DOHH2 (cell line): Measurements from ENCODE around the gene MINAR1.

Experiments used
- H3F3A ChIP-seq: fragments of 200-600 bp; sonication (generic), shearing (Covaris generic); 2 replicates; pipeline ENCODE4 v1.6.0; 2016; ENCODE audit warnings: antibody characterized with exemption, mild to moderate bottlenecking; ENCODE audit not compliant: control insufficient read depth, insufficient read depth
- H3K27ac ChIP-seq: fragments of 200-600 bp; sonication (generic); 2 replicates; pipeline ENCODE4 v1.5.1; 2014; ENCODE audit warnings: low read depth, mild to moderate bottlenecking, low read length, moderate library complexity
- H3K27me3 ChIP-seq: fragments of 200-600 bp; sonication (generic); 2 replicates; pipeline ENCODE4 v1.6.1; 2014; ENCODE audit warnings: mild to moderate bottlenecking, low read length, mixed read lengths; ENCODE audit not compliant: control insufficient read depth
- H3K36me3 ChIP-seq: fragments of 200-600 bp; sonication (generic); 2 replicates; pipeline ENCODE4 v1.6.1; 2014; ENCODE audit warnings: mild to moderate bottlenecking, low read length, moderate library complexity, mixed read lengths; ENCODE audit not compliant: control insufficient read depth
- H3K4me1 ChIP-seq: fragments of 200-600 bp; sonication (generic); 2 replicates; pipeline ENCODE4 v1.6.1; 2014; ENCODE audit warnings: mild to moderate bottlenecking, low read length, mixed read lengths; ENCODE audit not compliant: control insufficient read depth
- H3K4me2 ChIP-seq: fragments of 200-600 bp; sonication (generic); 2 replicates; pipeline ENCODE4 v1.6.0; 2014; ENCODE audit warnings: mild to moderate bottlenecking, low read length, moderate library complexity
- H3K4me3 ChIP-seq: fragments of 200-600 bp; sonication (generic); 2 replicates; pipeline ENCODE4 v1.5.1; 2014; ENCODE audit warnings: mild to moderate bottlenecking, low read length, mixed read lengths
- H3K79me2 ChIP-seq: fragments of 200-600 bp; sonication (generic); 2 replicates; pipeline ENCODE4 v1.6.1; 2014; ENCODE audit warnings: mild to moderate bottlenecking, low read length, mixed read lengths; ENCODE audit not compliant: control insufficient read depth
- H3K9me2 ChIP-seq: fragments of 200-600 bp; sonication (generic); replicated peaks from 2 replicates; pipeline ENCODE4 v1.6.1; 2014; ENCODE audit warnings: mild to moderate bottlenecking, low read length, mixed read lengths; ENCODE audit not compliant: control insufficient read depth
- H3K9me3 ChIP-seq: fragments of 200-600 bp; sonication (generic); 2 replicates; pipeline ENCODE4 v1.6.1; 2014; ENCODE audit warnings: antibody characterized with exemption, low read length, mixed read lengths; ENCODE audit not compliant: control insufficient read depth, insufficient read depth
- H4K20me1 ChIP-seq: fragments of 200-600 bp; sonication (generic); 2 replicates; pipeline ENCODE4 v1.6.0; 2014; ENCODE audit warnings: low read depth, mild to moderate bottlenecking, antibody characterized with exemption, low read length, moderate library complexity; ENCODE audit not compliant: control insufficient read depth, insufficient read depth
- EZH2phosphoT487 ChIP-seq: fragments of 200-600 bp; sonication (generic); IDR thresholded peaks from 2 replicates; pipeline ENCODE4 v1.6.1; 2017; ENCODE audit warnings: borderline replicate concordance, mild to moderate bottlenecking, antibody characterized with exemption, low read length, moderate library complexity, mixed read lengths
- TF ChIP-seq, protein P1 (sequence below): fragments of 200-600 bp; sonication (generic); IDR thresholded peaks from one replicate; pipeline ENCODE4 v1.5.1; 2014; ENCODE audit warnings: antibody characterized with exemption, mild to moderate bottlenecking, low read depth, low read length; ENCODE audit not compliant: poor library complexity, severe bottlenecking

MINAR1 gene

DNA sequence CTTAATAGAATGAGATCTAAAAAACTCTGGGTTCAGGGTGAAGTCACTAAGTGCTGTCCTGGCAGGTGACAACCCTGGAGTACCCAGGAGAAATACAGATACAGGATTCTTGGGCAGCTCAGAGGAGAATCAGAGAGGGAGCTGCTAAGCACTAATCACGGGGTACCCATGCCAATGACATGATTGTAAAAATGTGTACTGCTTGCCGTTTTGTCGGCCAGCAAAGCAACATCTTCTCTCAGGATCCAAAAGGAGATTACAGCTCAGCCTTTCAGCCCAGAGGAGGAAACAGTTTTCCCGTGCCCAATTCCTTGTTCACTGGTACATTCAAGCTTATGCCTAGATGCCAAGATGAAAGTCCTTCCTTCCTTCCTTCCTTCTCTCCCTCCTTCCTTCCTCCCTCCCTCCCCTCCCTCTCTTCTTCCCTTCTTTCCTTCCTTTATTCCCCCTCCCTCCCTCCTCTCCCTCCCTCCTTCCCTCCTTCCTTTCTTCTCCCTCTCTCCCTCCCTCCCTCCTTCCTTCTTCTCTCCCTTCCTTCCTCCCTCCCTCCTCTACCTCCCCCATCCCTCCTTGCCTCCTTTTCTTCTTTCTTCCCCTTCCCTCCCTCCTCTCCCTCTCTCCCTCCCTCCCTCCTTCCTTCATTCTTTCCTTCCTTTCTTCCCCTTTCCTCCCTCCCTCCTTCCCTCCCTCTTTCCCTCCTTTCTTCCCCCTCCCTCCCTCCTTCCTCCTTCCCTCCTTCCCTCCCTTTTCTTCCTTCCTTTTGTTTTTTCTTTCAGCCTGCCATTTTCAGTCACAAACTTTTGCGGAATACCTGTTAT, 4.1 kb upstream of the MINAR1 start:
- Histone ChIP-seq H3K36me3 (no peaks in the 10 kb centered on the region), H3F3A (no peaks in the 10 kb centered on the region), H3K27me3 (peaks cover 22% of the 10 kb centered on the region; the same call in 1 of the 2 replicates), H3K4me1 (no peaks in the 10 kb centered on the region), H3K9me3 (no peaks in the 10 kb centered on the region), H3K27ac (no peak overlapping the region), H3K4me3 (no peak overlapping the region), H3K4me2 (no peak overlapping the region), H3K79me2 (no peaks in the 10 kb centered on the region), H3K9me2 (no peaks in the 10 kb centered on the region), H4K20me1 (no peaks in the 10 kb centered on the region)
- TF ChIP-seq, protein P1, sequence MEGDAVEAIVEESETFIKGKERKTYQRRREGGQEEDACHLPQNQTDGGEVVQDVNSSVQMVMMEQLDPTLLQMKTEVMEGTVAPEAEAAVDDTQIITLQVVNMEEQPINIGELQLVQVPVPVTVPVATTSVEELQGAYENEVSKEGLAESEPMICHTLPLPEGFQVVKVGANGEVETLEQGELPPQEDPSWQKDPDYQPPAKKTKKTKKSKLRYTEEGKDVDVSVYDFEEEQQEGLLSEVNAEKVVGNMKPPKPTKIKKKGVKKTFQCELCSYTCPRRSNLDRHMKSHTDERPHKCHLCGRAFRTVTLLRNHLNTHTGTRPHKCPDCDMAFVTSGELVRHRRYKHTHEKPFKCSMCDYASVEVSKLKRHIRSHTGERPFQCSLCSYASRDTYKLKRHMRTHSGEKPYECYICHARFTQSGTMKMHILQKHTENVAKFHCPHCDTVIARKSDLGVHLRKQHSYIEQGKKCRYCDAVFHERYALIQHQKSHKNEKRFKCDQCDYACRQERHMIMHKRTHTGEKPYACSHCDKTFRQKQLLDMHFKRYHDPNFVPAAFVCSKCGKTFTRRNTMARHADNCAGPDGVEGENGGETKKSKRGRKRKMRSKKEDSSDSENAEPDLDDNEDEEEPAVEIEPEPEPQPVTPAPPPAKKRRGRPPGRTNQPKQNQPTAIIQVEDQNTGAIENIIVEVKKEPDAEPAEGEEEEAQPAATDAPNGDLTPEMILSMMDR, result no peak
- no peak for TF ChIP-seq EZH2phosphoT487

DNA sequence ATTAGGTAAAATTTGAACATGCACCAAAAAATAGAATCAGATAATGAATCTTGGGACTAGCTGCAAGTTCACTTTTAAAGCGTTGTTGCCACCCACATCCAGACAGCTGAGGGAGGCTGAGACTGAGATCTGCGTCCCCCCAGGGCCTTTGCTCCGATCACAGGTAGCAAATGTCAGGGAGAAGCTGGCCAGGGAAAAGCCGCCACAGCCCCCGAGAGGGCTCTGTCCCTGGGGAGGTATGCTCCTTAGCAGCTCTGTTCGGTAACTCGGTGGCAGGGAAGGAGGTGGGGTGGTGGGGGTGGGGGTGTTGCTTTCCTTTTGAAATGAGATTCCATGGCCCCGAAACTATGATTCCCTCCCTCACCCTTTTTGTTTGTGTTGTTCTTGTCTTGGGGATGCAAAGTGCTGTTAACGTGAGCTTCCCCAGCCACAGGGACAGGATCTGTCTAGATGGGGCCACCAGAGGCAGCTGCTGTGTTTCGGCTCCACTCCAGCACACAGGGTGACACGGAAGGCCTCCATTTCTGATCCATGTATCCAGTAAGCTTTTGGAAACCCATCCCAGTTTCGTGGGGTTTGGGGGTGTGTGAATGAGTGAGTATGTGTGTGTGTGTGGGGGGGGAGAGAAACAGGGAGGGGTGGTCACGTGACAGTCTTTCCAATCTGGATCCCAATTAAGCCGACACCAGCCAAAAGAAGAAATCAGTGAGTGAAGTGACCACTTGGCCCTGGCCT, 1.1 kb upstream of the MINAR1 start:
- Histone ChIP-seq H3K36me3 (no peaks in the 10 kb centered on the region), H3K4me2 (no peak overlapping the region), H3K4me3 (no peak overlapping the region), H3K9me3 (no peaks in the 10 kb centered on the region), H4K20me1 (no peaks in the 10 kb centered on the region), H3F3A (no peaks in the 10 kb centered on the region), H3K27me3 (peaks cover 22% of the 10 kb centered on the region; the same call in 1 of the 2 replicates), H3K9me2 (no peaks in the 10 kb centered on the region), H3K4me1 (no peaks in the 10 kb centered on the region), H3K27ac (no peak overlapping the region), H3K79me2 (no peaks in the 10 kb centered on the region)
- TF ChIP-seq EZH2phosphoT487, result no peak
- TF ChIP-seq, protein P1, result no peak

DNA sequence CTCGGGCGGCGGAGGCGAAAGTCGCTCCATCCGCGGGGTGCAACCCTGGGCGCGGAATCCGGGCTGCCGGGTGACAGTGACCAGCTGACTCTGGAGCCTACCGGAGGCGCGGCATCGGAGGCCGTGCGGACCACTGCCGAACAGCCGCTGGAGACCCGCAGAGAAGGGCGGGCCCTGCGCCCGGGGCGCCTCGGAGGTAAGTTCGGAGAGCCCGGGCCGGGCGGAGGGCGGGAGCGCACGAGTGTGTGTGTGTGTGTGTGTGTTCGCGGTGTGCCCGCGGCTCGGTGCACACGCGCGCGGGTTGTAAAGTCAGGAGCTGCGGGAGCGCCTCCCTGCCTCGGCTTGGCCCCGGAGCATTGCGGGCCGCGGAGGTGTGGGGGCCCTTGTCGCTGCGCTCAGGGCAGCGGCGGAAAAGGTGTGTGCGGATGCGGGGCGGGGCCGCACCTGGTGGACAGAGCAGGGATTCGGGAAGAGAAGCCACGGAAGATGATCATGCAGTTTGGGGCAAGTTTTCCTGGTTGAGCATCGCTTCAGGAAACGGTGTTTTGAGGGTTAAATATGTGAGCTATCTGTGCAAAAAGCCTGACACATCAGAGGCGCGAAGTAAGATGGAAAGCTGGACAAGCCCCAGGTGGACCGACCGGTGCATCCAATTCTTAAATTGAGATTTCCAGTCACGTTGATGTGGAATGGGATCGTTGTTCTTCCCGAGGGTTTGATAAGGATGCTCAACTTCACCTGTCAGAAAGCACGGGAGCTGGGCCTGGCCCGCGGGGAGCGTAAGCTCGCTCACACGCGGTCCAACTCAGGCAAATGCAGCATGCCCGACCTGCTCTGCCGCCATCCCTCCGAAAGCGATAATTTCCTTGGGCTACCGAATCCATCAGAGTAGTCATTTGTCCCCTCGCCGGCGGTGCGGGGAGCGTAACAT, 474 bp downstream of the MINAR1 start:
- H3K27ac ChIP-seq, result no peak overlapping the region
- no peak for TF ChIP-seq EZH2phosphoT487
- TF ChIP-seq, protein P1, result no peak
- H3K27me3 ChIP-seq, result peaks cover 22% of the 10 kb centered on the region; the same call in 1 of the 2 replicates
- H4K20me1 ChIP-seq, result no peaks in the 10 kb centered on the region
- no peaks in the 10 kb centered on the region for H3K36me3 ChIP-seq
- H3K79me2 ChIP-seq, result no peaks in the 10 kb centered on the region
- no peaks in the 10 kb centered on the region for H3K9me2 ChIP-seq
- H3K9me3 ChIP-seq, result no peaks in the 10 kb centered on the region
- H3K4me1 ChIP-seq, result no peaks in the 10 kb centered on the region
- H3K4me2 ChIP-seq, result no peak overlapping the region
- no peaks in the 10 kb centered on the region for H3F3A ChIP-seq
- H3K4me3 ChIP-seq, result no peak overlapping the region
